Ureter (tissue), 1 donor: ENCODE data around the gene SSR3. TPM values are rescaled to one million over a fixed set of nuclear protein-coding genes. Genes with fewer than 3 reads are reported as not detected.
A peak's percentile ranks its signal among the peaks of the same experiment; 100 is the strongest.

Source experiments
- DNase-seq: peaks from one replicate; pipeline ENCODE4 v3.0.0-alpha.2; 2020; ENCODE audit warnings: low spot score
- total RNA-seq: library from RNA; stranded (reverse); gene quantifications from one replicate; pipeline ENCODE4 v1.2.4, GENCODE V29; 2023
- donor health status: DM: yes; HTN: yes; CAD: no.

The SSR3 gene
- total RNA-seq, 1 donor from 2014 or later: 137 TPM

DNA sequence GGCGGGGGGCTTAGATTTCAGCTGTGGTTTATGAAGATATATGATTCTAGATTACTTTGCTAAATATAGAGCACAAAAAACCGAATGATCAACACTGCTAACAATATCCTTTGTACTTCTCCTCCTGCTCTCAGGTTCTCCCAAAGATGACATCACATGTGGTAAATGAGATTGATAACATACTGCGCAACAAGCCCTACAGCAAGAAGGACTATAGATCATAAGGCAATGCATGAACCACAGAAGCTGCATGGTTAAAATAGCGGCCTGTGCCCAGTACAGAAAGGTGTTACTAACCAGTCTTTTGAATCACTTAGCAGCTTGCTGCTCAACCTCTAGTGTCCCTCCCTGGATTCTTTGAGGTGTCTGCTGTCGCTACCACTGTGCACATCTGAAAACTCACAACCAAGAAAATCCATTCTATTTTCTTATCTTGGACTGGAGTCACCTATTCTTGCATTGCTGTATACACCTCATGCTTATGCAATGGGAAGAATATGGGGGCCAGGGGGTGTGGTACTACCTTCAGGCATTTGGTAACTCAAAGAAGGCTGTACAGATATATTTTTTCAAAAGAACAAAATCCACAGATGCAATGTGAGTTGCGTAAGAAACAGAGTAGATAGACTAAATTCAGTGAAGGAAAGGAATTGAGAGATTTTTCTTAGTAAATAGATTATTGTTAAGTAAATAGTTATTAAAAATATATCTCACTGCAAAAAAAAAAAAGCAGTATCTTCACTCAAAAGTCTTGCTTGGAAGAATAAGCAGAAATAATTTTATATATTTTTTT lies 18.2 kb downstream of the SSR3 start:
- no peak for DNase-seq

DNA sequence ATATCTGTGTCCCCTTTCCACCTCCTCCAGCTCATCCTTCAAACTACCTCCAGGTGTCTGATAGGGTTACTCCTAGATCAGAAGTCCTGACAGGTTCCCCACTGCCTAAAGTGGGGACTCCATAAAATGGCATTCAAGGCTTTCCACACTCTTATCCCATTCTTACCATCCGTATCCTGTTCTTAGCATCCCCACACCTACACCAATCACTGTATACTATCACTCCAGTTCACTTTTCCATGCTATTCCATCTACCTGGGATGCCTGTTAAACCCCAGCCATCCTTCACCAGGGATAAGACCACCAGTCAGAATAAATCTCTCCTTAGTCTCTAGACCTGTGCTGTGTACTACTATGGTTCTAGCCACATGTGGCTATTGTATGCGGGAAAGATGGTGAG lies 19.1 kb downstream of the SSR3 start:
- DNase-seq: no peak

DNA sequence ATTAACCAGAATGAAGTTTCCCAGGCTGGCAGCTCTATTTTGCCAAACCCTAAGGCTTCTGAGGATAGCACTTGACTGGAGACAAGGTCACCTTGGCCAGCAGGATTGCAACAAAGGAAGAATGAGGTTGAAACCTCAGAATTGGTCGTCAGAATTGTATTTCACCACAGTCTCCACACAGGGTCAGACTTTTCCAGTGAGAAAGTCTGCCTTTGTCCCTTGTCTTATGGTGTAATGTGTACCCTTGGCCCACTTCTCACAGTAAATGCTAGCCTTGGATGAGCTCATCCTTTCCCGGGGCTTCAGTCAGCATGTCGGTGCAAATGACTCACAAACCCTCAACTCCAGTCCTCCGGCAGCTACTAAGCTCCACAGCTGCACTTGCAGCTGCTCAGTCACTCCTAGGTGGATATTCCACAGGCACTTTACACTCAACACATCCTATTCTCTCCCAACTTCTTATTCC lies 19.7 kb downstream of the SSR3 start:
- DNase-seq: peak; percentile 64

DNA sequence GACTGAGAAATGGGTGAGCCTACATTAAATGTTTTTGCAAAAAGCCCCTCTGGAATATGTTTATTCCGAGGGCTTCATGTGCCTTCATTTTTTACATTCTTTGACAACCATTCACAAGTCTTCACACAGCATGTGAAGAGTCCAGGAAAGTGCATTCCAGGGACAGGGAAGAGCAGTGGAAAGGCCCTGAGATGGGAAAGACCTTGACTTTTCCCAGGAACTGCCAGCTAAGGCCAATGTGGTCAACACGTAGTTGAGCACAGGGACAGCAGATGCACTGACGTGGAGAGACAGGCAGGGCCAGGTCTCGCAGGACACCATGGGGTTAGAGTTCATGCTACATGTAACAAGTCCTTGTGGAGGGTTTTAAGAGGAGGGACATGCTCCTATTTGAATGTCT lies 21.7 kb downstream of the SSR3 start:
- no peak for DNase-seq

DNA sequence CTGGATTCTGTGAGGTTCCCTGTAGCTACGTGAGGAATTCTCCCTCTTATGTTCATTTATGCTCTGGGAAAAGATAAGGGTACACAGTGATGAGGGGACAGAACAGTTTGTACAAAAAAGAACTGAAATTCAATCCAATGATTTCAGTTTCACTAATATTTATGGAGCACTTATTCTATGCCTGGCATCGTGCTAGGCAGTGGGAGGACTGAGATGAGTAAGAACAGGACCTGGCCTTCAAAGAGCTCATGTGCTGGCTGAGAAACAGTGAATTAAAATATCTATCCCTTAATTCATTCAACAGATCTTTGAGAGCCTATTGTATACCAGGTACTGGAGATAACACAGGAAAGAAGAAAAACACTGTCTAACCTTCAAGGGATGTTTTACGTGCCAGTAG lies 22.2 kb downstream of the SSR3 start:
- no peak for DNase-seq

DNA sequence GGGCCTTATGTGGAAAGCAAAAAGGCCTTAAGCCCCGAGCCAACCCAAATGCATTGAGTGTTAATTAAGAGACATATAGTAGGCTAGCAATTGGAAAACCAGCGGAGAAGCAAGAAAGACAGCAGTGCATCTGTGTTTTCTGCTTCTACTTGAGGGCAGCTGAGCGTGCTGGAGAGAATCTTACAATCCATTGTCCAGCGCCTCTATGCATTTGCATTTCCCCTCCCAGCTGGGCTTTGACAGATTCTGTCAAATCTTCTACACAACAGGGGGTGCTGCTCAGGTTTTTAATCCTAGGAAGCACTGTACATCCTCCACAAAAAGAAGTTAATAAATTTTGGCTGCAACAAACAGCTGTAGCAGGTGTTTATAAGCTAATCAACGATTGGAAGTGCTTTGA lies 23.9 kb downstream of the SSR3 start:
- no peak for DNase-seq

DNA sequence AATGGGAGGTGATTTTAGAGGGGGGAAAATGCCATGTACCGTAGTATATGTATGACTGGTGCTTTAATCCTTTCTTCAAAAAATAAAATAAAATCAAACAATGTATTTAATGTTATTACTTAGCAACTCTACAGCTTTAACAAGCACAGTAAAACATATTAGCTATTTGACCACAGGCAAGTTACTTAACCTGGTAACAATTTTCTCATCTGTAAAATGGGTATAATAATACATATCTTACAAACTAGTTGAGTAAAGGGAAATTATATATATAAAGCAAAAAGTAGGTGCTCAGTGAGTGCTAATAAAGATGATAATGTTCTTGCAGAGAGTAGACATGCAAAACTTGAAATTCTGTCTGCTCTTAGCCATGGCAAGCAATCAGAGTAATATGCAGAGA lies 27.9 kb downstream of the SSR3 start:
- DNase-seq: no peak

DNA sequence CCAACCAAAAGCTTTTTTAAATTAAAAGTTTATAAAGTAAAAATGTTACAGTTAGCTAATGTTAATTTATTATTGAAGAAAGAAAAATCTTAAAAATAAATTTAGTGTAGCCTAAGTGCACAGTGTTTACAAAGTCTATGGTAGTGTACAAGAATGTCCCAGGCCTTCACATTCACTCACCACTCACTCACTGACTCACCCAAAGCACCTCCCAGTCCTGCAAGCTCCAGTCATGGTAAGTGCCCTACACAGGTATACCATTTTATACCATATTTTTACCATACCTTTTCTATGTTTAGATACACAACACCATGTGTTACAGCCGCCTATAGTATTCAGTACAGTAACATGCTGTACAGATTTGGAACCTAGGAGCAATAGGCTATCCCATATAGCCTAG lies 29.1 kb downstream of the SSR3 start:
- no peak for DNase-seq

DNA sequence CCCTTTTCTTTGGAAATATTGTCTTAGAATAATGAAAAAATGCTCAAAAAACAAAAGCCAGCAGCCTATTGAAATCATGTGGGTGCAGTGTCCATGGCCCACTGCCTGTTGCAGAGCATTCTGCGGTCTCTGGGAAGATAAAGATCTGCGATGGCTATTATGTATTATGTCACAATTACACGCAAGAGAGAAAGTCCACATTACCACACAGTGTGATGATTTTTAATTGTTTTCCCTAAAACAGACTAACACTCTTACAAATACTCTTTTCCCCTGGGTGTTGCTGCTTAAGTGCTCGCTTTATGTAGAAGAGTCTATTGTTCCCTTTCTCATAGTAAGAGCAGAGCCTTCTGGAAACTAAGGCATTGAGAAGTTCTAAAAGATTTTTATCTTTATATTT lies 32.2 kb downstream of the SSR3 start:
- DNase-seq: no peak

DNA sequence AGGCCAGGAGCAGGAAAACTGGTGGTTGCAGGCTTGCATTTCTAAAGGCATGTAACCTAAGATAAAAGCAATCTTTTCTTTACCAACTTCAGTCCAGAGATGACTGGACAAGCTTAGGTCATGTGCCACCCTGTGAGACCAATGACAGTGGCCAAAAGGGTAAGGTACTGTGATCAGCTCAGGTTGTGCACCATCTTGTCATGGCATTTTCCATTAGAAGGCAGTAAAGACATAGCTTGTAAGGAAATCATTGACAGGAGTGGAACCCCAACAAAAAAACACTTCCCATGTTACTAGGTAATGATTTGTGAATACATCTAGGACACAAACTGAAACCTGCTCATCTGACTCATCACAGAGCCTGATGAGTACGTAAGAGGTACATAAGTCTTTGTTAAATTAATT lies 35.2 kb downstream of the SSR3 start:
- no peak for DNase-seq

DNA sequence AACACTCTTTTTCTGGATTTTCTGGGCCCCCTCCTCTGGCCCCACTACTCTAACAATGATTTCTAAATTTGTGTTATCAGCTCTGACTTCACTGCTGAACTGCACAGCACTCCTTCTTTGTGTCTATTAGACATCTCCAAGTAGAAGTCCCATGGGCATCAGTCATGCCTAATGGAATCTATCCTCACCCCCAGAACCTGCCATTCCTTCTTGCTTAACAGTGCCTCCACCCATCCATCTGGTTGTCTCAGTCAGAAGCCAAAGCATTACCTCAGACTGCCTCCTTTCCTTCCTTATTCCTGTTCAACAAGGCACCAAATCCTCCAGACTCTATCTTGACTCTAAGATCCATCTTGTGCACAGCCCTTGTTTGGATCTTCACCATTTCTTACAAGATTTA lies 36.2 kb downstream of the SSR3 start:
- DNase-seq: no peak

DNA sequence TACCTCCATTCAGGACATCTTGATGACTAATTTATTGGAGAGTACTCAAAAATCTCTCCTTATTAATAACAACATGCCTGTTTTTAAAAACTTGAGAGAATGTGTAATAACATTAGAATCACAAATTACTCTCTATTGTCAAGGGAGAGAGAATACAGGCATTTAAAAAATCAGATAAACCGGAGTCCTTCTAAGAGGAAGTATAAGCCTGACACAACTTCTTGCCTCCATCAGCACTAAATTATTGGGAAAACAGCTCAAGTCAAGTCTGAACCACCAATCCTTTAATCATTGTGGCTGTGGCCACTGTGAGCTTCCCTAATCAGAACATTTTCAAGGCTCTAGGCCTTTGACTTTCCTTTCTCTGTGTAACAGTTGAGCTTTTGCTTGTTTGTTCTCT lies 38.0 kb downstream of the SSR3 start:
- DNase-seq: no peak

DNA sequence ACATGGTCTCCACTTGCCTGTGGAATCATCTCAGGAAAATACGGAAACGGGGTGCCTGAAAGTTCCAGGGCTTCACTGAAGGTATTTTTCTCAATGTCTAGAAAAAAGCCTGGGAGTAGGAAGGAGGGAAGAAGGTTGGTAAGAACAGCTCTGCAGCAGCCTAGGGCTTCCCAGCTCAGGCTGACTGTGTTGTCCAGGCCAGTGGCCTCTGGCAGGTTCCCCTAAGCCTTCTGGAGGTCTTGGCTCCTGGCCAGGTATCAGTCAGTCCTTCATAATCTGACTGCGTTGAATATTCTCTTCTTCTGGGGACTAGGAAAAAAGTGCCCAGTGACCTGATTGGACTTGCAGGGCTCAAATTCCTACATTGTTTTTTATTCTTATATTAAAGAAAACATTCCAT lies 38.6 kb downstream of the SSR3 start:
- no peak for DNase-seq

DNA sequence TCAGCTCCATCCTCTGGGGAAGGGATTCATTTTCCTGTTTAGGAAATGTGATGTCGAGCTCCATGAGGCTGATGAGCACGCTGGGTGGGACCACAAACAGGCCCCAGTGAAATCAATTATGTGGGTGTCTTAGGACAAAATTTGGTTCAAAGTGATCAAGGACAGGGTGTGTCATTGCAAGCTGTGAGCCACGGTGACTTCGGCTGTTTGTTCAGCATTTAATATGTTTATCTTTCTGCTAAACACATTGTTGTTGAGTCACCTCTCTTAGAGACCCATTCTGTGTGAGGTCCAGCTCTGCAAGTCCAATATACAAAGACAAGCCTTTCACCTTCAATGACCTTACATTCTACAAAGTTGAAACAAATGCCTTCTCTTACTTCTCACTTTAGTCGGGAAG lies 41.3 kb downstream of the SSR3 start:
- DNase-seq: no peak

DNA sequence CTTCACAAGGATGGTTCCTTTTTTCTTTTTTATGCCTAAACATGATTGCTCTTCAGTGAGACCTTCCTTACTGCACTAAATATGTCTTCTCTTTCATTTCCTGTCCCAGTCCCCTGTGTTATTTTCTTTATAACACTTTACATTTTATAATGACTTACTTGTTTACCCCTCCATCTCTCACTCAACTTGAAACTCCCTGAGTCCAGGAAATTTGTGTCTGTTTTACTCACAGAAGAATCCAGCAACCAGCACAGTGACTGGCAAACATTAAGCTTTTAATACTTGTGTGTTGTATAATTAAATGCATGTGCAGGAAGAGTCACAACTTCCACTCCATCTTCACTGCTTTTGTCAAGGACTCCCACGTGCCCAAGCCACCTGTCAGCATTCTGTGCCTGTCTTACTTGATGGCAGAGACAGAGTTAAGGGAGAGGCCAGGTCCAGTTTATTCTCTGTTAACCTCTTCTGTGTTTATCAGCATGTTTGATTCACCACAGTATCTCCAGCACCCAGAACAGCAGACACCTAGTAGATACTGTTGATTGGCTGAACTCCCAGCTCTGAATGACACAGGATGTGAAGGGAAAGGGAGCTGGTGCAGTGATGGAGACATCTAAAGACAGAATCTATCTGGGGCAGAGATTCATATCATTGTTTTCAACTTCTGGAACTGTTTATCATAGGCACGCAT lies 42.8 kb downstream of the SSR3 start:
- no peak for DNase-seq

DNA sequence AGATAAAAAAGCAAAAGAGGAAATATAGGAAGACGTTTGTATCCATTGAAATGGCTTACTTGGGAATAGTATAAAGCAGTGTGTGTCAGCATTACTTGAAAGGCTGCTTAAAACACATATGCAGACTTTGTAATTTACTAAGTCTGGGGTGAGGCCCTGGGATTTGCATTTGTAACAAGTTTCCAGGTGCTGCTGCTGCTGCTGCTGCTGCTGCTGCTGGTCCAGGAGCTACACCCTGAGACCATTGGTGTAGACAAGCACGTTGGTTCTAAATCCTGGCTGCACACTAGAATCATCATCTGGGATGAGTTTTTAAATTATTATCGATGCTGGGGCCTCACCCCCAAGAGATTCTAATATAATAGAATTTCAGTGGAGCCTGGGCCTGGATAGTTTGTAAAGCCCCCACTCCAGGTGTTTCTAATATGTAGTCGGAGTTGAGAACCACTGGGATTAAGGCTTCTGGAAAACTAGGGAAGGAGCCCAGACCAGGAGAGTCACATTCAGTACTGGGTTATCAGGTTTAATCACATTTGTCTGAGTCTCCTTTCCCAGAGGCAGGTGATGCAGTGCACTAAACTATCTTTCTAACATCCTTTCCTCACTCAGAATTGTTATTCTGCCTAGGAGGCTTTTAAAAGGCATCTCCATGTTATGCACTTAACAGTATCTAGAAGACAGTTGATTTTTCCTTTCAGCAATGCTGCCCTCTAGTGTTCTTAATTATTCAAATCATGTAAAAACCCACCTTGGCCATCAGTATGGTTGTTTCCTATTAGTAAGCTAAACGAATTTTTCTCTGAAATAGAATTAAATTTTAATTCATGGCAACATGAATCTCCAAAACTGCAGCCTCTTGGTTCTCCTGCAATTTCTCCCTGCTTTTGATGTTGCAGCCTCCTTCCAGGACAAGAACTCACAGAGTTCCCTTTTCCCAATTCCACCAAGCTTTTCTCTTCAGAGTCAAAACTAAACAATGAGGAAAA lies 45.4 kb downstream of the SSR3 start:
- DNase-seq: no peak

DNA sequence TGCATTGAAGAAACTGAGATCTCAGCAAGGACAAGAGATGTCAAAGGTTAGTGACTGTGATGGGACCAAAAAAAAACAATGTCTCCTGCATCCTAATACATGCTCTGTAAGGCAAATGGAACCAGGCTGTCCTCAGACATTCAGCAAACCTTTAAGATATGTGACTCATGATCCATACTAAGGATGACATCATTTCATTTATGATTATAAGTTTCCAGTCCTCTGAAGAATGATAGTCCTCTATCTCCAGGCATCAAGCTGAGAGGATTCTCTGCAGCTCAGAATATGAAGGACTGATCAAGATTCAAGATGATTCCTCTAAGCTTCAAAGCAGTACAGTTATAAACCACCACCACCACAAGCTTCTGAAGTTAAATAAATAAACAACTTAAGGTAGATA lies 47.6 kb downstream of the SSR3 start:
- DNase-seq: no peak

DNA sequence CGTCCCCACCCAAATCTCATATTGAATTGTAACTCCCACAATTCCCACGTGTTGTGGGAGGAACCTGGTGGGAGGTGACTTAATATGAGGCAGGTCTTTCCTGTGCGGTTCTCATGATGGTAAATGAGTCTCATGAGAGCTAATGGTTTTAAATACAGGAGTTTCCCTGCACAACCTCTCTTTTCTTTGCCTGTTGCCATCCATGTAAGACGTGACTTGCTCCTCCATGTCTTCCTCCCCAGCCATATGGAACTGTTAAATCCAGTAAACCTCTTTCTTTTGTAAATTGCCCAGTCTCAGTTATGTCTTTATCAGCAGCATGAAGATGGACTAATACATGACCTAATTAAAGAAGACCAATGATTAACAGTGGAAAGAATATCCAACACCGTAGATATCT lies 56.6 kb downstream of the SSR3 start:
- no peak for DNase-seq

DNA sequence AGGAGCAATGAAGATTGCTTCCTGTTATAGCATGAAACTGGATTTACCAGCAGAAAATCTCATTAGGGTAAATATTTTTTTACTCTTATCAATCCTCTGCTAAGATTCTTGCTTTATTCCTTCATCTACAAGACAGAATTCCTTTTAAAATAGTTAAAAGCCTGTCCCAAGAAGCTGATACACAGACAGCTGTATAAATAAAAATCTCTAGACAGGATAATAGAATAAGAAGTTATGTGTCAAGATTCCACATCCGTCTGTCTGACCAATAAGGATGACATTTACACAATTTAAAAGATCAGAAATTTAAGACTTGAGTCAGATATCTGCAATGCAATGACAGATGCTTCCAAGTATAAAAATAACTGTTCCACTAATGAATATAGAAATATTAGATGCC lies 57.6 kb downstream of the SSR3 start:
- no peak for DNase-seq

DNA sequence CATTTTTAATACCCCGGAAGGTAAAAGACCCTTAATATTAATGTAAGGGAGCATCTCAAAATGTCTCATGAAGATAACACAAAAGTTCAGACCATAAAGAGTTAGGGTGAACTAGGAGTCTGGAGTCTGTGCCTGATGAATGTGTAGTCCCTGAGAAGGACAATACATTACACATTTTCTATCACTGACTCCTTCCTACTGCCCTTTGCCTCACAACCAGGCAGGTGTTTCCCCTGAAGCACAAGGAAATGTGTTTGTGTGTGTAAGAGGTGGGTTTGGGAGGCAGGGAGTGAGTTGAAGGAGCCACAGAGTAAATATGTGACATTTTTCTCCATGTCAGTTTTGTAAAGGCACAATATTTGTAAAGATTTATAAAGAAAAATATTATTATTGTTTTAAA lies 59.1 kb downstream of the SSR3 start:
- no peak for DNase-seq

DNA sequence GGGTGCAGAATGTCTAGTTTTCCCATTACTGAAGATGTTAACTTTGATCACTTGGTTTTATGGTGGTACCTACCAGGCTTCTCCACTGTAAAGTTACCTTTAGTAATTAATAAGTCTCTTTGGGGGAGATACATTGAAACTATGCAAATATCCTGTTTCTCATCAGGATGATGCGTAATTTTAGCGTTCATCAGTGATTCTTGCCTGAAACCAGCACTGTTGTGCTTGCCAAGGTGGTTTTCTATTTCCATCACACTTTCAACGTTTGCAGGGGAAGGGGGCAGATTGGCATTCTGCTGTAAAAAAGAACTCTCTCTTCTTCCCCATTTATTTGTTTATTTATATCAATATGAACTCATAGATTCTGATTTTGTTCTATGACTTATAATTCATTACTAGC lies 61.0 kb downstream of the SSR3 start:
- DNase-seq: no peak

DNA sequence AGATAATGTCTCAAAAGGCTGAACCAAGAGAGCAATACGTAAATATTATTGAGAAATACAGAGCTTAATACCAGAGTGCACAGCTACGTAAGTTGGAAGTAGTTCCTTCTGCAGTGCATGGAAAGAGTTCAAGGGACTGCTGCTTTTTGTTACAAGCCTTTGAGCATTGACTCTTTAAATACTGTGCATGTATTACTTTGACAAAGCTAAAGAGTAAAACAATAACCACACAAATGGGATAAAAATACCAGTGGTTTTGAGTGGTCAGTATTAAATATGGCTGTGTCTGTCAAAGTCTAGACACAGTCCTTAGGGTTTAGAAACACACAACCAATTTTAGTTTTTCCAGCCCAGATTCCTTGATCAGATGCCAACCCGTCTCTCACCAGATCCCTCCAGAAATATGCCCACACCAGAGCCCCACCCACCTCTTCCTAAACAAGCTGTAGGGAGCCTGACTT lies 62.1 kb downstream of the SSR3 start:
- DNase-seq: no peak
